ENCODE results near the gene NHLRC1. TPM values are rescaled to one million over a fixed set of nuclear protein-coding genes. Genes with fewer than 3 reads are reported as not detected.
"Not testable (repeated sequence)": the region's sequence is repeated elsewhere in the genome, so short reads cannot be mapped to it uniquely, and the experiment has no call there.

Gene NHLRC1
- polyA plus RNA-seq, 1 of the 3 experiments (the other 2 are of a cell fraction), result 0.15 TPM

DNA sequence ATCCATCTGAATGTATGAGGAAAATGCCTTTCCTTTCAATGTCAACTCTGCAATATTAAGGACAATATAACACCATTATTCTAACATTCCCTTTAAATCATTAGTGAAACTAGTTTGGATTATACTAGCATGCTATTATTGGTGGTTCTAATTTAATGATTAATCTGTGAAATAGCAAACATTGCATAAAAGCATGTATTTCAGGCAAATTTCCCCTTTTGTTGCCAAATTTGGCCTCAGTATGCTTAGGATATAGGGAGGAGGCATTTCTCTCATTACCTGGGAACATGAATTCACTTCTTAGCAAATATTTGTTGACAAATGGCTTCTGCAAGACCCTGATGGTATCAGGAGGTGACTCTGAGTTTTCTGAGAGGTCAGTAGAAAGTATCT is 30.8 kb upstream of the NHLRC1 start:
- Histone ChIP-seq H3K4me2 (peak overlapping the region; percentile 89), H3K27ac (ENCODE audit: low read depth in 2 of 2, low read length in 1 of 2) (peak overlapping the region in 1 of 2 experiments; percentile 6; a peak in 1 of 4 replicates)
- CTCF ChIA-PET, result no interaction called here

DNA sequence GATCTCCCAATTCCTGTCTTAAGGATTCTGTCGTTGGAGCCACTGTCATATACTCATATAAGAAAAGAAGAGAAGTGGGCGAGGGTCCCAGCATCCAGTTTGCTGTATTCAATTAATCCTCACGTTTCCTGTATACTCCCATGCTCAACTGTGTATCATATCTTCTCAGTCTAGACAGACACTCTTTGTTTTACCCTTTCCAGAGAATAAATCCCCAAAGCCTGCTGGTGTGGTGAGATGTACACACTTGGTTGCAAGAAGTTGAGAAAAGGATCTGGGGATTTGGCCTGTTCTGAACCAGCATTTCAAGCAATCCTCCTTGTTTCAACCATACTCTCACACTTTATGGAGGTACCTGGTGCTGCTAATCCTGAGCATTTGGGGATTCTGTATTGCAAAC is 29.3 kb upstream of the NHLRC1 start:
- H3K4me1 ChIP-seq (ENCODE audit: control insufficient read depth in 1 of 2, insufficient read depth in 2 of 2, low read depth in 1 of 2, low read length in 1 of 2), result peaks cover 15 to 28% of the 10 kb centered on the region in 2 experiments; a peak in 3 of 4 replicates
- no peaks in the 10 kb centered on the region for H3K27me3 ChIP-seq (ENCODE audit: insufficient read depth)
- no peaks in the 10 kb centered on the region for H4K20me1 ChIP-seq (ENCODE audit: insufficient read depth)
- H3F3A ChIP-seq (replicated peaks; ENCODE audit: insufficient read depth), result peaks cover 23% of the 10 kb centered on the region
- H3K36me3 ChIP-seq (replicated peaks in 1 of 2; ENCODE audit: control insufficient read depth in 1 of 2, insufficient read depth in 2 of 2, low read length in 1 of 2), result peaks cover 2 to 6% of the 10 kb centered on the region in 2 experiments
- no peaks in the 10 kb centered on the region for H3K9me2 ChIP-seq
- TF ChIP-seq MXI1 (IDR thresholded peaks at IDR 0.05; ENCODE audit: low read depth, low read length), result no peak
- TF ChIP-seq SMC3 (IDR thresholded peaks at IDR 0.05; ENCODE audit: low read depth, low read length), result no peak
- TF ChIP-seq FOXJ3 (CRISPR knock-in tag; IDR thresholded peaks at IDR 0.05), result no peak
- no peak for TF ChIP-seq MEF2A (IDR thresholded peaks at IDR 0.05; ENCODE audit: borderline replicate concordance, low read depth)
- TF ChIP-seq RFX5 (IDR thresholded peaks at IDR 0.05; ENCODE audit: low read length), result no peak
- TF ChIP-seq, protein P1, sequence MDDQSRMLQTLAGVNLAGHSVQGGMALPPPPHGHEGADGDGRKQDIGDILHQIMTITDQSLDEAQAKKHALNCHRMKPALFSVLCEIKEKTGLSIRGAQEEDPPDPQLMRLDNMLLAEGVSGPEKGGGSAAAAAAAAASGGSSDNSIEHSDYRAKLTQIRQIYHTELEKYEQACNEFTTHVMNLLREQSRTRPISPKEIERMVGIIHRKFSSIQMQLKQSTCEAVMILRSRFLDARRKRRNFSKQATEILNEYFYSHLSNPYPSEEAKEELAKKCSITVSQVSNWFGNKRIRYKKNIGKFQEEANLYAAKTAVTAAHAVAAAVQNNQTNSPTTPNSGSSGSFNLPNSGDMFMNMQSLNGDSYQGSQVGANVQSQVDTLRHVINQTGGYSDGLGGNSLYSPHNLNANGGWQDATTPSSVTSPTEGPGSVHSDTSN (IDR thresholded peaks at IDR 0.05), result no peak
- no peak for TF ChIP-seq YY1 (IDR thresholded peaks at IDR 0.05; ENCODE audit: low read depth)
- TF ChIP-seq RXRA (IDR thresholded peaks at IDR 0.05; ENCODE audit: borderline replicate concordance, low read depth), result no peak
- TF ChIP-seq EZH2phosphoT487 (IDR thresholded peaks at IDR 0.05; ENCODE audit: borderline replicate concordance, low read depth), result no peak
- H3K79me2 ChIP-seq (ENCODE audit: insufficient read depth), result peaks cover 8% of the 10 kb centered on the region; the same call in 1 of the 2 replicates
- H3K9ac ChIP-seq, result no peak overlapping the region
- H3K9me3 ChIP-seq, result no peaks in the 10 kb centered on the region
- H3K27ac ChIP-seq (ENCODE audit: low read depth in 2 of 2, low read length in 1 of 2), result no peak overlapping the region
- no peak overlapping the region for H3K4me2 ChIP-seq
- POLR2A ChIA-PET, result no interaction called here
- DNase-seq, result no peak
- CTCF ChIA-PET, result no interaction called here
- H2AFZ ChIP-seq (ENCODE audit: low read depth), result no peak overlapping the region
- H3K4me3 ChIP-seq (ENCODE audit: low read depth in 2 of 2, low read length in 1 of 2), result no peak overlapping the region
- WGBS (ENCODE audit: low lambda C conversion rate), result 87% methylated on average over 3 of the region's 3 CpGs

More for the DNA sequence above, 30.8 kb upstream of the NHLRC1 start:
- no peak for TF ChIP-seq TCF12 (IDR thresholded peaks at IDR 0.05)
- peaks cover 20% of the 10 kb centered on the region for H3F3A ChIP-seq (replicated peaks; ENCODE audit: insufficient read depth)
- H3K4me3 ChIP-seq (ENCODE audit: low read depth in 2 of 2, low read length in 1 of 2), result no peak overlapping the region
- no peak overlapping the region; the same call in 1 of the 2 replicates for H3K9ac ChIP-seq
- H2AFZ ChIP-seq (ENCODE audit: low read depth), result no peak overlapping the region
- peaks cover 0 to 2% of the 10 kb centered on the region in 2 experiments for H3K36me3 ChIP-seq (replicated peaks in 1 of 2; ENCODE audit: control insufficient read depth in 1 of 2, insufficient read depth in 2 of 2, low read length in 1 of 2)
- no peak for DNase-seq
- H3K4me1 ChIP-seq (ENCODE audit: control insufficient read depth in 1 of 2, insufficient read depth in 2 of 2, low read depth in 1 of 2, low read length in 1 of 2), result peaks cover 15 to 19% of the 10 kb centered on the region in 2 experiments; a peak in 3 of 4 replicates
- POLR2A ChIA-PET, result no interaction called here
- H4K20me1 ChIP-seq (ENCODE audit: insufficient read depth), result no peaks in the 10 kb centered on the region
- no peaks in the 10 kb centered on the region for H3K9me3 ChIP-seq
- H3K27me3 ChIP-seq (ENCODE audit: insufficient read depth), result no peaks in the 10 kb centered on the region
- H3K9me2 ChIP-seq, result no peaks in the 10 kb centered on the region
- H3K79me2 ChIP-seq (ENCODE audit: insufficient read depth), result peaks cover 8% of the 10 kb centered on the region; the same call in 1 of the 2 replicates

DNA sequence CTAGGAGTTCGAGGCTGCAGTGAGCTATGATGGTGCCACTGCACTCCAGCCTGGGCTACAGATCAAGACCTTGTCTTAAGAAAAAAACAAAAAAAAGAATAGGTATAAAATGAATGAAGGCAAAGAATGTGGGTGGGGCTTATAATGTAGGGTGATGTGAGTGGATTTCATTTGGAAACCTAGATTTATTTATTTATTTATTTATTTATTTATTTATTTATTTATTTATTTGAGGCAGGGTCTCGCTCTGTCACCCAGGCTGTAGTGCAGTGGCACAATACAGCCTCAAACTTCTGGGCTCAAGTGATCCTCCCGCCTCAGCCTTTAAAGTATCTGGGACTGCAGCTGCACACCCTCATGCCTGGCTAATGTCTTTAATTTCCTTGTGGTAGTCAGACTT is 28.9 kb upstream of the NHLRC1 start:
- DNase-seq; H3K9ac ChIP-seq; H3K4me3 ChIP-seq (ENCODE audit: low read depth in 2 of 2, low read length in 1 of 2); H2AFZ ChIP-seq (ENCODE audit: low read depth); H3K9me2 ChIP-seq; H3K36me3 ChIP-seq (replicated peaks in 1 of 2; ENCODE audit: control insufficient read depth in 1 of 2, insufficient read depth in 2 of 2, low read length in 1 of 2); H3K9me3 ChIP-seq; CTCF ChIA-PET; H3K4me2 ChIP-seq; H3K27ac ChIP-seq (ENCODE audit: low read depth in 2 of 2, low read length in 1 of 2); H4K20me1 ChIP-seq (ENCODE audit: insufficient read depth); H3K27me3 ChIP-seq (ENCODE audit: insufficient read depth); H3K79me2 ChIP-seq (ENCODE audit: insufficient read depth): not testable (repeated sequence)
- H3F3A ChIP-seq (replicated peaks; ENCODE audit: insufficient read depth), result peaks cover 19% of the 10 kb centered on the region
- WGBS (ENCODE audit: low lambda C conversion rate), result 96% methylated on average over 3 of the region's 3 CpGs
- peaks cover 15 to 28% of the 10 kb centered on the region in 2 experiments; a peak in 3 of 4 replicates for H3K4me1 ChIP-seq (ENCODE audit: control insufficient read depth in 1 of 2, insufficient read depth in 2 of 2, low read depth in 1 of 2, low read length in 1 of 2)
- POLR2A ChIA-PET, result interaction anchor here (0.7 kb wide), 1 partner anchor 885 kb away, joined by 4 read pairs; no protein-coding TSS in a partner anchor

Measured in SK-N-SH (cell line).